ENCODE measurements around the gene ARAP3. TPM values are rescaled to one million over a fixed set of nuclear protein-coding genes. Genes with fewer than 3 reads are reported as not detected.

The ARAP3 gene
- total and polyA plus RNA-seq, 12 donors, result 10.8 to 27.3 (median 13.6) TPM

DNA sequence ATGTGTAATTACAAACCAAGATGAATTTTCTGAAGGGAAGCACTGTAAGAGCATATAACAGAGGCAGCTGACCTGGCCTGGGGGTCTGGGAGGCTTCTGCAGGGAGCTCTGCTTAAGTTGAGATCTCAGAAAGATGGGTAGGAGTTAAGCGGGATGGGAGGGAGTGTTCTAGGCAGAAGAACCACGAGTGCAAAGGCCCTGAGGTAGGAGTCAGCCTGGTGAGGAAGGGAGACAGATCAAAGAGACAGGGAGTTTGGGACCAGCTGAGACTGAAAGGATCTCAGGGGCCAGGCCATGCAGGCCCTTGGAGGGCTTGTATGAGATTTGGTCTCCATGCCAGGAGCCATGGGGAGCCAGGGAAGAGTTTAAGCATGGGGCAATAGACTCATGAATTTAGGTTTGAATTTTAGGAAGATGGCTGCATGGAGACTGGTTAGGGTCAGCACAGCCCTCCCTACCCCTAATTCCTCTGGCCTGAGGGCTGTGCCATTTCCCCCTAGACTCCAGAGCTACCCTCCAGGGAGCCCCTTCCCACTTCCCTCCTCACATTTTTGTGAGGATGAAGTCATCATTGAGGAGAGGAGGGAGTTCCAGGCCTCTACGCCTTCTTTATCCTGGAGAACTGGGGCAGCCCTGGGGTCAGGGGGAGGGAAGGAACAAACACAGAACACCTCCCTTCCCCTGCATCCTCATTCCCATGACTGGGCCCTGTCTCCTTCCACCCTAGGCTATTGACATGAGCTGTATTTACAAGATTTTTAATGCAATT is 4.8 kb upstream of the ARAP3 start:
- H3K27me3 ChIP-seq, result no peaks in the 10 kb centered on the region
- H3K36me3 ChIP-seq, result no peaks in the 10 kb centered on the region
- no peak for ATAC-seq
- peak overlapping the region in 3 of 10 donors; percentile 13 to 58 (median 39) for H3K27ac ChIP-seq
- no peak overlapping the region for H3K4me3 ChIP-seq
- no peaks in the 10 kb centered on the region for H3K9me3 ChIP-seq
- H3K4me1 ChIP-seq, result peaks cover 2 to 50% (median 26%) of the 10 kb centered on the region in 9 donors
- 68 to 73% methylated on average over 3 of the region's 3 CpGs for WGBS, 2 donors
- TF ChIP-seq, protein P1, sequence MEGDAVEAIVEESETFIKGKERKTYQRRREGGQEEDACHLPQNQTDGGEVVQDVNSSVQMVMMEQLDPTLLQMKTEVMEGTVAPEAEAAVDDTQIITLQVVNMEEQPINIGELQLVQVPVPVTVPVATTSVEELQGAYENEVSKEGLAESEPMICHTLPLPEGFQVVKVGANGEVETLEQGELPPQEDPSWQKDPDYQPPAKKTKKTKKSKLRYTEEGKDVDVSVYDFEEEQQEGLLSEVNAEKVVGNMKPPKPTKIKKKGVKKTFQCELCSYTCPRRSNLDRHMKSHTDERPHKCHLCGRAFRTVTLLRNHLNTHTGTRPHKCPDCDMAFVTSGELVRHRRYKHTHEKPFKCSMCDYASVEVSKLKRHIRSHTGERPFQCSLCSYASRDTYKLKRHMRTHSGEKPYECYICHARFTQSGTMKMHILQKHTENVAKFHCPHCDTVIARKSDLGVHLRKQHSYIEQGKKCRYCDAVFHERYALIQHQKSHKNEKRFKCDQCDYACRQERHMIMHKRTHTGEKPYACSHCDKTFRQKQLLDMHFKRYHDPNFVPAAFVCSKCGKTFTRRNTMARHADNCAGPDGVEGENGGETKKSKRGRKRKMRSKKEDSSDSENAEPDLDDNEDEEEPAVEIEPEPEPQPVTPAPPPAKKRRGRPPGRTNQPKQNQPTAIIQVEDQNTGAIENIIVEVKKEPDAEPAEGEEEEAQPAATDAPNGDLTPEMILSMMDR (IDR thresholded peaks at IDR 0.05), result no peak
- intact Hi-C loops (cut with DNase I), result no loop called here
- no peak for DNase-seq

- no peaks in the 10 kb centered on the region for H3K36me3 ChIP-seq
- intact Hi-C loops (cut with DNase I), result no loop called here
- no peaks in the 10 kb centered on the region for H3K9me3 ChIP-seq
- DNase-seq, result no peak
- H3K27me3 ChIP-seq, result no peaks in the 10 kb centered on the region
- peaks cover 2 to 57% (median 26%) of the 10 kb centered on the region in 9 donors for H3K4me1 ChIP-seq
- no peak overlapping the region for H3K27ac ChIP-seq
- ATAC-seq, result no peak
- 81 to 85% methylated on average over 1 of the region's 1 CpG for WGBS, 2 donors
- H3K4me3 ChIP-seq, result no peak overlapping the region
- TF ChIP-seq, protein P1 (IDR thresholded peaks at IDR 0.05), result no peak
Observed at GRCh38 chr5:141685591-141685990, 3.6 kb upstream of the ARAP3 start.

DNA sequence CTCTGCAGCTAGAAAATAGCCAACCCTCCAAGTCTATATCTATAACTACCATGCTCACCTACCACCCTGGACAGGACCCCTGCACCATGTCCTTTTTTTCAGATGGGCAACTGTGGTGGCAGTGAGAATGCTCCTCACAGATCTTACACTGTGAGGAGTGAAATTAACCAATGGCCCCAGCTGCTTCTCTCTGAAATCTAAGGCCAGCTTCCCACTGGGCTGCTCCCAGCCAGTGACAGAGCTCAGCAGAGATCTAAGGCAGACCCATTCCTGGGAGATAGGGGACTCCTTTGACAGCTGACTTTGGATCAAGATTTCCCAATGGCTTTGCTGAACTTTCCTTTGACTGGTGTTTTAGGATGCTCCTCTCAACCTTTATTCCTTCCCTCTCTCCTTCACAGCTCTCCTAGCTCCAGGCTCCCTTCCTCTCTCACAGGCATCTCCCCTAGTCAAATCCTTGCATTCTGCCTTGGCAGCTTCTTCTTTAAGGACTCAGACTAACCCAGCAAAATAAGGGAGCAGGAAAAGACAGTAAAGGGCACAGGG is 1.6 kb upstream of the ARAP3 start:
- ATAC-seq (no peak), DNase-seq (no peak)
- peak overlapping the region in 1 of 10 donors; percentile 27 for H3K4me3 ChIP-seq
- peaks cover 0 to 10% (median 0%) of the 10 kb centered on the region in 9 donors for H3K36me3 ChIP-seq
- H3K27me3 ChIP-seq, result no peaks in the 10 kb centered on the region
- H3K4me1 ChIP-seq, result peaks cover 2 to 75% (median 35%) of the 10 kb centered on the region in 9 donors
- TF ChIP-seq, protein P1 (IDR thresholded peaks at IDR 0.05), result no peak
- peak overlapping the region in 9 of 10 donors; percentile 29 to 79 (median 56) for H3K27ac ChIP-seq
- intact Hi-C loops (cut with DNase I), result loop anchor here in 1 of 10 donors (5.0 kb wide), 1 partner anchor 199 kb away; no protein-coding TSS in a partner anchor
- H3K9me3 ChIP-seq, result no peaks in the 10 kb centered on the region

DNA sequence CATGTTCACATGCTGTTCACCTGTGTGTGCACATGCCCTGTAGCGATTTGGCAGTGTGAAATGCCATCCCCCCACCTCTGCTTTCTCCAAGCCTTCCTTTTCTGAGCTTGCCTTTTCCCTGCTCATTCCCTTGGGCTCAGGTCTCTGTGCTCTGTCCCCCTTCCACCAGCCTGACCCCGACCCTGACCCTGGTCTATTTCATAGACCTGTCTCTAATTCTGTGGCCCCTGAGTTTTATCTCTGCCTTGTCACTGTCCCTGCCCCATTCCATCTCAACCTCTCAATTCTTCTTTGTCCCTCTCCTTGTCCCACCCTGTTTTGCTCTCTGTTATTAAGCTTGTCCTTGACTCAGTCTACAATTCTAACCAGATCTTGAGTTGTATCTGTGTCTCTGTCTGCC is 735 bp downstream of the ARAP3 start:
- WGBS, 2 donors, result 56 to 61% methylated on average over 2 of the region's 2 CpGs
- intact Hi-C loops (cut with DNase I), result loop anchor here in 1 of 10 donors (5.0 kb wide), 1 partner anchor 201 kb away; no protein-coding TSS in a partner anchor
- no peak for ATAC-seq

More for the DNA sequence above, 735 bp downstream of the ARAP3 start:
- Histone ChIP-seq H3K4me3 (peak overlapping the region; percentile 18 to 68 (median 58)), H3K36me3 (peaks cover 0 to 33% (median 0%) of the 10 kb centered on the region in 9 donors), H3K27me3 (no peaks in the 10 kb centered on the region), H3K9me3 (no peaks in the 10 kb centered on the region), H3K27ac (peak overlapping the region; percentile 76 to 96 (median 90)), H3K4me1 (peaks cover 2 to 74% (median 39%) of the 10 kb centered on the region in 9 donors)
- TF ChIP-seq, protein P1 (IDR thresholded peaks at IDR 0.05), result no peak
- DNase-seq, result no peak
